Calu3 (cell line): ENCODE data around the gene CLCNKA. TPM values are rescaled to one million over a fixed set of nuclear protein-coding genes. Genes with fewer than 3 reads are reported as not detected.
"Not testable (repeated sequence)": the region's sequence is repeated elsewhere in the genome, so short reads cannot be mapped to it uniquely, and the experiment has no call there.

Source experiments
- BruUV-seq: library from RNA; stranded (reverse); fragments of 400-500 nt; replicated peaks from 2 replicates; lab custom pipeline; 2021; lab: Mats Ljungman, UMichigan
- CTCF ChIA-PET: fragments of 300-600 bp; sonication (Branson Sonifier 250); formaldehyde crosslinking; loops from one replicate; lab custom pipeline; 2022; ENCODE audit warnings: antibody characterized with exemption; lab: Charles Lee
- DNase-seq: peaks from one replicate; pipeline ENCODE4 v3.0.0; 2022
- H3K27ac Mint-ChIP-seq: one replicate; pipeline ENCODE4 v1.8.0; 2022; ENCODE audit warnings: mixed read lengths; ENCODE audit not compliant: unreplicated experiment
- H3K27me3 Mint-ChIP-seq: one replicate; pipeline ENCODE4 v1.8.0; 2022; ENCODE audit warnings: mixed read lengths; ENCODE audit not compliant: unreplicated experiment
- H3K36me3 Mint-ChIP-seq: one replicate; pipeline ENCODE4 v1.8.0; 2022; ENCODE audit warnings: mild to moderate bottlenecking, moderate library complexity, mixed read lengths; ENCODE audit not compliant: insufficient read depth, unreplicated experiment
- H3K4me1 Mint-ChIP-seq: one replicate; pipeline ENCODE4 v1.8.0; 2022; ENCODE audit warnings: mild to moderate bottlenecking, low read depth, mixed read lengths; ENCODE audit not compliant: unreplicated experiment
- H3K4me3 Mint-ChIP-seq: one replicate; pipeline ENCODE4 v1.8.0; 2022; ENCODE audit warnings: mild to moderate bottlenecking, low read depth, moderate library complexity, mixed read lengths; ENCODE audit not compliant: unreplicated experiment
- H3K9me3 Mint-ChIP-seq: one replicate; pipeline ENCODE4 v1.8.0; 2022; ENCODE audit warnings: low read depth, mixed read lengths; ENCODE audit not compliant: unreplicated experiment
- intact Hi-C: fragments of 100-400 bp; cut with micrococcal nuclease; formaldehyde crosslinking; loops from one replicate; pipeline ENCODE4 v1.10.0; 2022; ENCODE audit not compliant: unreplicated experiment
- total RNA-seq: library from RNA; stranded (reverse); gene quantifications from 2 replicates; pipeline ENCODE4 v1.2.3, GENCODE V29; 2022
- TF ChIP-seq, protein P1 (sequence below): fragments of 200-600 bp; IDR thresholded peaks from one replicate; pipeline ENCODE4 v1.8.0; 2022; ENCODE audit warnings: antibody characterized with exemption; ENCODE audit not compliant: unreplicated experiment

Gene CLCNKA
- total RNA-seq, 1 experiment from 2014 or later: not detected

DNA sequence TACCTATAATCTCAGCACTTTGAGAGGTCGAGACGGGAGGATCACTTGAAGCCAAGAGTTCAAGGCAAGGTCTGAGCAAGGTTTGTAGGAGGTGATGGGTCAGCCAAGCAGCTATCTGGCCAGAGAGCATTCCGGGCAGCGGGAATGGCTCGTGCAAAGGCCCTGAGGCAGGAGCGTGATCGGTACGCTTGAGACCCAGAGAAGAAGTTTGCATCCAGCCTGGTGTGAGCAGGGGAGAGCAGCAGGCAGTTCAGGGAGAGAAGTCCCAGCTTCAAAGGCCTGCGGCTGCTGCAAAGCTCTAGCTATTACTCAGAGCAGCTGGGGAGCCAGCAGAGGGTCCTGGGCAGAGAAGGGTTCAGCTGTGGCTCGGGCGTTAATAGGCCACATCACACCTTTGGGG is 22.9 kb upstream of the CLCNKA start:
- no peaks in the 10 kb centered on the region for H3K4me1 Mint-ChIP-seq
- BruUV-seq: no TSS peak
- TF ChIP-seq, protein P1, sequence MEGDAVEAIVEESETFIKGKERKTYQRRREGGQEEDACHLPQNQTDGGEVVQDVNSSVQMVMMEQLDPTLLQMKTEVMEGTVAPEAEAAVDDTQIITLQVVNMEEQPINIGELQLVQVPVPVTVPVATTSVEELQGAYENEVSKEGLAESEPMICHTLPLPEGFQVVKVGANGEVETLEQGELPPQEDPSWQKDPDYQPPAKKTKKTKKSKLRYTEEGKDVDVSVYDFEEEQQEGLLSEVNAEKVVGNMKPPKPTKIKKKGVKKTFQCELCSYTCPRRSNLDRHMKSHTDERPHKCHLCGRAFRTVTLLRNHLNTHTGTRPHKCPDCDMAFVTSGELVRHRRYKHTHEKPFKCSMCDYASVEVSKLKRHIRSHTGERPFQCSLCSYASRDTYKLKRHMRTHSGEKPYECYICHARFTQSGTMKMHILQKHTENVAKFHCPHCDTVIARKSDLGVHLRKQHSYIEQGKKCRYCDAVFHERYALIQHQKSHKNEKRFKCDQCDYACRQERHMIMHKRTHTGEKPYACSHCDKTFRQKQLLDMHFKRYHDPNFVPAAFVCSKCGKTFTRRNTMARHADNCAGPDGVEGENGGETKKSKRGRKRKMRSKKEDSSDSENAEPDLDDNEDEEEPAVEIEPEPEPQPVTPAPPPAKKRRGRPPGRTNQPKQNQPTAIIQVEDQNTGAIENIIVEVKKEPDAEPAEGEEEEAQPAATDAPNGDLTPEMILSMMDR: no peak
- H3K9me3 Mint-ChIP-seq: no peaks in the 10 kb centered on the region
- DNase-seq: no peak
- no peak overlapping the region for H3K27ac Mint-ChIP-seq
- no peaks in the 10 kb centered on the region for H3K36me3 Mint-ChIP-seq
- CTCF ChIA-PET: no interaction called here
- intact Hi-C loops: no loop called here
- H3K27me3 Mint-ChIP-seq: peaks cover 24% of the 10 kb centered on the region
- no peak overlapping the region for H3K4me3 Mint-ChIP-seq

DNA sequence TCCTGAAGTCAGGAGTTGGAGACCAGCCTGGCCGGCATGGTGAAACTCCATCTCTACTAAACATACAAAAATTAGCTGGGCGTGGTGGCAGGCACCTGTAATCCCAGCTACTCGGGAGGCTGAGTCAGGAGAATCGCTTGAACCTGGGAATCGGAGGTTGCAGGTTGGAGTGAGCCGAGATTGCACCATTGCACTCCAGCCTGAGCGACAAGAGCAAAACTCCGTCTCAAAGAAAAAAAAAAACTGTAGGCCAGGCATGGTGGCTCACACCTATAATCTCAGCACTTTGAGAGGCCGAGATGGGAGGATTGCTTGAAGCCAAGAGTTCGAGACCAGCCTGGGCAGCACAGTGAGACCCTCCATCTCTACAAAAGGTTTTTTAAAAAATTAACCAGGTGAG is 20.6 kb upstream of the CLCNKA start:
- H3K4me3 Mint-ChIP-seq, BruUV-seq, H3K9me3 Mint-ChIP-seq, H3K27ac Mint-ChIP-seq, DNase-seq, H3K4me1 Mint-ChIP-seq, intact Hi-C loops, H3K36me3 Mint-ChIP-seq: not testable (repeated sequence)
- CTCF ChIA-PET: interaction anchor here (0.7 kb wide), 1 partner anchor 65 kb away, joined by 4 read pairs; no protein-coding TSS in a partner anchor
- H3K27me3 Mint-ChIP-seq: peaks cover 24% of the 10 kb centered on the region

DNA sequence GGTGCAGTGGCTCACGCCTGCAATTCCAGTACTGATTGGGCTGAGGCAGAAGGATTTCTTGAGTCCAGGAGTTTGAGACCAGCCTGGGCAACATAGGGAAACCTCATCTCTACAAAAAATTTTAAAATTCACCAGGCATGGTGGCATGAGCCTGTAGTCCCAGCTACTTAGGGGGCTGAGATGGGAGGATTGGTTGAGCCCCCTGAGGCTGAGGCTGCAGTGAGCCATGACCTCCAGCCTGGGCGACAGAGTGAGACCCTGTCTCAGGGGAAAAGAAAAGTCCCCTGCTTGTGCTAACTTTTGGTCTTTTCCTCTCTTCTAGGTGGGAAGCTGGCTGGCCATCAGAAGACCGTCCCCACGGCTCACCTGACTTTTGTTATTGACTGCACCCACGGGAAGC is 16.2 kb upstream of the CLCNKA start:
- BruUV-seq: no TSS peak
- no peaks in the 10 kb centered on the region for H3K36me3 Mint-ChIP-seq
- H3K9me3 Mint-ChIP-seq: no peaks in the 10 kb centered on the region
- no peak overlapping the region for H3K27ac Mint-ChIP-seq
- no peaks in the 10 kb centered on the region for H3K4me1 Mint-ChIP-seq
- TF ChIP-seq, protein P1: no peak
- CTCF ChIA-PET: no interaction called here
- no peak for DNase-seq
- H3K4me3 Mint-ChIP-seq: no peak overlapping the region
- intact Hi-C loops: no loop called here
- no peaks in the 10 kb centered on the region for H3K27me3 Mint-ChIP-seq

DNA sequence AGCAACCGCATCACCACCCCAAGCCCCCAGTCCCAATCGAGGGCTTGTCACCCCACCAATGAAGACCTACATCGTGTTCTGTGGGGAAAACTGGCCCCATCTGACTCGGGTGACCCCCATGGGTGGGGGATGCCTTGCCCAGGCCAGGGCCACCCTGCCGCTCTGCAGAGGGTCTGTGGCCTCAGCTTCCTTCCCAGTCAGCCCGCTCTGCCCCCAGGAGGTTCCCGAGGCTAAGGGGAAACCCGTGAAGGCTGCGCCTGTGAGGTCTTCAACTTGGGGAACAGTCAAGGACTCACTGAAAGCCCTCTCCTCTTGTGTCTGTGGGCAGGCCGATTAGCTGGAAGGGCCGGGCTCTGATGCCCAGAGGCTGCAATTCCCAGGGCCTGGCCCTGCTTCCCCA is 15.8 kb upstream of the CLCNKA start:
- TF ChIP-seq, protein P1: no peak
- no peak for DNase-seq
- CTCF ChIA-PET: no interaction called here
- Mint-ChIP-seq H3K9me3 (no peaks in the 10 kb centered on the region), H3K36me3 (no peaks in the 10 kb centered on the region), H3K27me3 (no peaks in the 10 kb centered on the region), H3K4me1 (no peaks in the 10 kb centered on the region), H3K4me3 (no peak overlapping the region), H3K27ac (no peak overlapping the region)
- intact Hi-C loops: no loop called here
- no TSS peak for BruUV-seq

DNA sequence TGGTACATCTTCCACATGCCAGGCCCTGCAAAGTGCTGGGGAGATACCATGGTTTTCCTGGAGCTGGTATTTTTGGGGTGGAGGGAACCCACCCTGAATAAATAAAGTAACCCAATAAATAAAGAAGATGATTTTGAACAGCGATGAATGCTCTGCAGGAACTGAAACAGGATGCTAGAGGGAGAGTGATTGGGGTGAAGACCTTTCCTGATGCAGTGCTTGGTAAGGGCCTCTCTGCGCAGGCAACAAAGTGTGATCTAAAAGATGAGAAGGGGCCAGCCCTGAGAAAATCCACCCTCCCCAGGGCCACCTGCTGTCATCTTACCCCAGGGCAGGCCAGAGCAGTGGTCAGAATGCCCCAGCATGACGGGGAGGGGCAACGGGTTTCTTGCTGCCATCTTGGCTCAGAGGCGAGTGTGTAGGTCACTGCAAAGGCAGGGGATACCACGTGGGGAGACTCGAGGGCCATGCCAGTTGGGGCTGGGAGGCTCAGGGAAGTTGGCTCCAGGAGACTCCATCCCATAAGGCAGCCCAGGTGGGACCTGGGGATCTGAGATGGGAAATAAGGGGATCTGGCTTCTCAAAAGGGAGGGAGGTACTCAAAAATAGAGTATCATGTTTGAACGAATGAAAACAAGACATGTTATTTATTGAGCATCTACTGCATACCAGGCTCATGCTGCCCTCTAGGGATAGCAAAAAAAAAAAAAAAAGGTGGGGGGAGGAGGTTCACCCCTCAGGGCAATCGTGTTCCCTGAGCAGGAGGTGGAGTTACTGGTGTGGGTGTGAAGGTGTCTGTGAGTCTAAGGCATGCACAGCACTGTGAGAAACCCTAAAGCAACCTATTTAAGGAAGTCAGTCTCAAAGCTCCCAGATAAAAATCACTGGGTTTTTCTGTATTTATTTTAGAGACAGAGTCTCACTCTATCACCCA is 15.0 kb upstream of the CLCNKA start:
- CTCF ChIA-PET: no interaction called here
- no peak for DNase-seq
- H3K4me1 Mint-ChIP-seq: no peaks in the 10 kb centered on the region

More for the DNA sequence above, 15.0 kb upstream of the CLCNKA start:
- TF ChIP-seq, protein P1: no peak
- no peak overlapping the region for H3K27ac Mint-ChIP-seq
- H3K4me3 Mint-ChIP-seq: no peak overlapping the region
- BruUV-seq: no TSS peak
- intact Hi-C loops: no loop called here
- no peaks in the 10 kb centered on the region for H3K27me3 Mint-ChIP-seq
- no peaks in the 10 kb centered on the region for H3K36me3 Mint-ChIP-seq
- no peaks in the 10 kb centered on the region for H3K9me3 Mint-ChIP-seq
